ENCODE measurements around the gene C20orf96. TPM values are rescaled to one million over a fixed set of nuclear protein-coding genes. Genes with fewer than 3 reads are reported as not detected.
A peak's percentile ranks its signal among the peaks of the same experiment; 100 is the strongest.

The C20orf96 gene
- total RNA-seq, 1 donor from 2014 or later = 3.2 TPM

DNA sequence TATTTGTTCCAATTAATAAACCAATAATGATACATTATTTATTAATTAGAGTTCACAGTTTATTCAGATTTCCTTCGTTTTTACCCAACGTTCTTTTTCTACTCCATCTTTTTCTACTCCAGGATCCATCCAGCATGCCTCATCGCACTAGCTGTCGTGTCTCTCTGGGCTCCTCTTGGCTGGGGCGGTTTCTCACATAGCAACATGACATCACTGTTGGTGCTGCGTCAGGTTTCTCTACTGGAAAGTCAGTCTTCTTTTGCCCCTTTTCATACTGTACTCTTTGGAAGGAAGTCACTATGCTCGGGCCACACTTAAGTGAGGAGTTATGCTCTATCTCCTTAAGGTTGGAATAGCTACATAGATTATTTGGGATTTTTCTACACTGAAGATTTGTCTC, 21.1 kb upstream of the C20orf96 start:
- no peak for DNase-seq

DNA sequence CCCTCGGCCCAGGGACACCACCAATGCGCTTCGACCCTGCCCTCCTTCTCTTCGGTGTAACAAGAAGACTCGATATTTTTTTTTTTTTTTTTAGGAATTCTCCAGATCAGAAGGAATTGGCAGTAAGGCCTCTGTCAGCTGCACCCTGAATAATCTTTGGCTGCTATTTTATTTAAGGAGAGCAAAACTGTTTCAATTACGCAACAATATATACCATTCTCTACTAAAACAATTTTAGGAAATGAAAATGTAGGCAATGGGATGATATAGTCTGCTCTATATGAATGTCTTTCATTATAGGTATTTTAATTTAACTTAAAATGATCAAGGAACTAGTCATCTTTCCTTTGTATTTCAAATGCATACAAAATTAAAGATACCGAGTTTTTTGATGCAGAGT, 20.1 kb upstream of the C20orf96 start:
- no peak for DNase-seq

DNA sequence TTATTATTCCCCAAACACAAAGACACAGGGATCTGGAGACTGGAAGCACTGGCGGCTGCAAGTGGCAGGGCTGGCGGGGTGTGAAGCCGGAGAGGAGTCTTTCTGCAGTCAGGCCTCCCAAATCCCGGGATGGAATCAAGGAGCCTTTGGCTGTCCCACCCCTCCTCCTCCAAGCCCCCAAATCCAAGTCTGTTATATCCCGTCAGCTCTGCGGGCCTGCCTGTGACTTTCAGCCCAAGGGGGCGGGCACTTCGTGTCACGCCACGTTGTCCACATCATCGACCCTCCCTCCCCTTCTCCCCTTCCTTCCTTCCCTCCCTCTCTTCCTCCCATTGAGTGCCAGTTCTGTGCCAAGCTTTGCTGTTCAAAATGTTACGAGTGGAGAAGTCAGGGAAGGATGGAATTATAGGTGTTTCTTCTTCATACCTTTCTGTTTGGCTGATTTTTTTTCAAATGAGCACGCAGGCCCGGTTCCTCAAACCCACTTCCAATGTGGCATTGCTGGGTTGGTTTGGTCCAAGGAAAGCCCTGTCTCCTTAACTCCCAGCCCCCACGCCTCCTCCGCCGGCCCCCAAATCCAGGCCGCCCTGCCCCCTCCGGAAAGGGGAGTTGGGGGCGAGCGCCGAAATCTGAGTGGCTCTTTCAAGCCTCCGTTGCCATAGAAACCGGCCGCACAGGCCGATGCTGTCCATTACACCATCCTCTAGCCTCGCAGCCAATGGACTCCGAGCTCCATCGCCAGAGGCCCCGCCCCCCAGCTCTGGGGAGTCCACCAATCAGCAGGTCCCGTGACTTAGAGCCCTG, 19.5 kb upstream of the C20orf96 start:
- peak; percentile 99 for DNase-seq

DNA sequence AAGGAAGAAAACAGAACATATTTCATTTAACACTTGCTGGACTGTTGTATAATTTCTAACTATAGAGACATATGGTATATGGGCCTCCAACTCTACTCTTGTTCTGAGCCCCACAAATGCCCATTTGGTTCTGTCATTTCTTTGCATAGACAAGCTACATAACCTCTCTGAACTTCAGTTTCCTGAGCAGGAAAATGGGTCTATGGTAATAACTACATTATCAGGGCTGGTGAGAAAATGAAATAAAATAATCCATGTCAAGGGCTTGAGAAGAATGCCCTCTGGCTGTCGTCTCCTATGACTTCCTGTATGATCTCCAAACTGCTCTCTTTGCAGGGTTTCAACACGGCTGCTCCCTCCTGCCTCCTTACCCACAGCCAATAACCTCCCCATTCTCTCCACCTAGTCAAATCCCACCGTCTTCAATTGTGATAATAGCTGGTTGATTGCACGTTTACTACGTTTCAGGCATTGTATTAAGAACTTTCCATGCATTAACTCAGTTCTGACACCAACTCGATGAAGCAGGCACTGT, 18.8 kb upstream of the C20orf96 start:
- no peak for DNase-seq

DNA sequence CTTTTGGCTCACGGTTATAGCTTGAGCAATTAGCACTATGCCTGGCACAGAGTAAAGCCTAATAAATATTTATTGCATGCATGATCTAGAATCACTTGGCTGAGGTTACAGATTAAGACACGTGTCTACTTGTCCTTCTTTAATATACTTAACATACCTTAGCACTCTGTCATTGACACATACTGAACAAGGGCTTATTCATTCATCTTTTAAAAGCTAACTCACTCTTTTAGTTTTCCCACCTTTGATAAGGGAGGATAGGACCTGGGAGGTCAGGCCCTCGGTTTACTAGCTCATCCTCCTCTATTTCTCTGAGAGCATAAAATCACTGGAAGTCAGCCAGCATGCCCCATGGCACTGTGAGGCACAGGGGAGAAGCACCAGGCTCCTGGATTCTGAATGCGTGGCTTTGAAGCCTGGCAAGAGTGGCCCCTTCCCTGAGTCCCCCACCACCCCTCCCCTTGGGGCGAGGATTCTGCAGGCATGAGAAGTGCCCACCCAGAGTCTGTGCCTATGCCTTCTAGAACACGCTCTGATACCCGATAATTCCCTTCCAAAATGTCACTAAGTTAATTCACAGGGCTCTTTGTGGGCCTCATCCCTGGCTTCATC, 18.0 kb upstream of the C20orf96 start:
- DNase-seq = no peak

DNA sequence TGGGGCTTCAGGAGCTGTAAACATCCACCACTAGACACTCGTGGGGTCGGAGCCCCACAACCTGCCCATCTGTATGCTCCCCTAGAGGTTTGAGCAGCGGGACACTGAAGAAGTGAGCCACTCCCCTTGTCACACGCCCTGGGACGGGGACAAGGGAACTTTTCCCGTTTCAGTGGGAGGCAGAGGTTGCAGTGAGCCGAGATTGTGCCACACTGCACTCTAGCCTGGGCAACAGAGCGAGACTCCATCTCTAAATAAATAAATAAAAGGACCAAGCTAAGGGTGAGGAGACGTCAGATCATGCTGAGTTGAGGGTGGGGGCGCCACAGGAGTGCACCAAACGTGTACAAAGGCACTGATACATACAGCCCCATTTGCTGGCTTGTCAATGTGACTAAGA, 15.2 kb upstream of the C20orf96 start:
- no peak for DNase-seq

DNA sequence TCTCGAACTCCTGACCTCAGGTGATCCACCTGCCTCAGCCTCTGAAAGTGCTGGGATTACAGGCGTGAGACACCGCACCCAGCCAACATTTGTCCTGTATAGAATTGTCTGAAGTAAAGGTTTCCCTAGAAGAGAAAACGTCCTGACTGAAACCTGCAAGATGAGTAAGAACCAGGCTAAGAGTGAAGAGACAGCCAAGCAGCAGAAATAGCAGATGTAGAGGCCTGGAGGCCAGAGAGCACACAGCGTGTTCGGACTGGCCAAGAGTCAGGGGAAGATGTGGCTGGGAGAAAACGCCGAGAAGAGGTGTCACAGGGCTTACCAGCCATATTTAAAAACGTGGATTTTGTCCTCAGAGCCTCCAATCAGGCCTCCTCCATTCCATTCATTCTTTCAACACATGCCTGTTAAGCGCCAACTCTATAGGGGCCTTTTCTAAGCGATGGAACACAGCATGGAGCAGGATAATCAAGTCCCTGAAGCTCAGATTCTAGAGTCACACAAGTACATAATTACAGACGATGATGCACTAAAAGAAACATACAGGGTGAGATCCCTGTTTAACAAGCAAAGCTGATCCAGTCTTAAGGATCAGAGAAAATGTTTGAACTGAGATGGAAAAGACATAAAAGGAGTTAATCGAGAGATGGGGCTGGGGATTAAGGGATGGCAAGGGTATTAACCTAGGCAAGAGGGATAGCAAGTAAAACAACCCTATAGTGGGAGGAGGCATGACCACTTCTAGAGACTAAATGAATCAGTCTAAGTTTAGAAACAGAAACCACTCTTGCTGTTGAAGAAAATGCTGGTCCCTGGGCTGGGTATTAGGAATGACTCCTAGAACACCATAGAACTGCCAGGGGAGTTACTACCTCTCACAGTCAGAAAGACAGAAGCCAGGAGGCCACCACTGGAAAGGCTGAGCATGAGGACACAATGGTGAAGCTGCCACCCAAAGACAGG, 11.6 kb upstream of the C20orf96 start:
- no peak for DNase-seq

DNA sequence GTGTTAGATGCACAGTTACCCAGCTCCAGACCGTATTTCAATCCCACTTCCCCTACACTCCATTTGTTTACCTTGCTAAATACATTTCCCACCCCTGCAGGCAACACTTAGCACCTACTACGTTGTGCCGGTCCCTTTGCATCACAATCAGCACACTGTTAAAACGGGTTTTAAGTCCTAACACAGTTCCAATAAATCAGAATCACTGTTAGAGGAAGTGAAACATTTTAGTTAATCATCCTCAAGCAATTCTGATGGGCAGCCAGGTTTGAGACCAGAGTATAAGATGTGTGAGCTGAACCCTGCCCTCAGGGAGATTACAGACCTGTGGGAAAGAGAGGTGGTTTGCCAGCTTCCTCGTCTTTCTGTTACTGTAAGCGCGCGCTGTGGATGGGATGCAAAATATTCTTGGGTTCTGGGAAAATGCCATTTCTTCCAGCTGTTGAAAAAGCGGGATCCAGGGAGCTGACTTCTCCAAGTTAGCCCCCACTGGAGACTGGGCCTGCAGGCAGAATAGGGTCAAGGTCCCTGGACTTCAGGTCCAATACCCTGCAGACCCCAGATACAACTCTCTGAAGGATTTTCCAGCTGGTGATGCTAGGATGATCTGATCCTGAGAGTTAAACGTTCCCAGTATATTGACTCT, 9.9 kb upstream of the C20orf96 start:
- DNase-seq = peak; percentile 11

DNA sequence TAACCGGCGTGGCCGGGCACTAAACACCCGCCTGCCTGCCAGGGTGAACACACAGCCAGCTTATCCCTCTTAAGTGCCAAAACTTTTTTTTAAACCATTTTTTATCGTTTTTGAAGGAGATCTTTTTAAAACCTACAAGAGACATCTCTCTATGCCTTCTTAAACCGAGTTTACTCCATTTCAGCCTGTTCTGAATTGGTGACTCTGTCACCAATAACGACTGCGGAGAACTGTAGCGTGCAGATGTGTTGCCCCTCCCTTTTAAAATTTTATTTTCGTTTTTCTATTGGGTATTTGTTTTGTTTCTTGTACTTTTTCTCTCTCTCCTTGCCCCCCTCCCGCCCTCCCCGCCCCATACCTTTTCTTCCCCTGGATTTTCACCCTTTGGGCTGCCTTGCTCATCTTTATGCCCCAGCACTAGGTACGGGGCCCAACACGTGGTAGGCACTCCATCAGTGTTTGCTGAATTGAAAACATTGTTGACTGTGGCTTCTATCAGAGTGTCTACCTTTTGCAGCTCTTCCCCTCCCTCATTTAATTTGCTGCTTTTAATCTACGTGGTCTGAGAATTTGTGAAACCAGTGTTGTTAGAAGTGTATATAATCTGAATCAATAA, 8.3 kb upstream of the C20orf96 start:
- peak; percentile 14 for DNase-seq

DNA sequence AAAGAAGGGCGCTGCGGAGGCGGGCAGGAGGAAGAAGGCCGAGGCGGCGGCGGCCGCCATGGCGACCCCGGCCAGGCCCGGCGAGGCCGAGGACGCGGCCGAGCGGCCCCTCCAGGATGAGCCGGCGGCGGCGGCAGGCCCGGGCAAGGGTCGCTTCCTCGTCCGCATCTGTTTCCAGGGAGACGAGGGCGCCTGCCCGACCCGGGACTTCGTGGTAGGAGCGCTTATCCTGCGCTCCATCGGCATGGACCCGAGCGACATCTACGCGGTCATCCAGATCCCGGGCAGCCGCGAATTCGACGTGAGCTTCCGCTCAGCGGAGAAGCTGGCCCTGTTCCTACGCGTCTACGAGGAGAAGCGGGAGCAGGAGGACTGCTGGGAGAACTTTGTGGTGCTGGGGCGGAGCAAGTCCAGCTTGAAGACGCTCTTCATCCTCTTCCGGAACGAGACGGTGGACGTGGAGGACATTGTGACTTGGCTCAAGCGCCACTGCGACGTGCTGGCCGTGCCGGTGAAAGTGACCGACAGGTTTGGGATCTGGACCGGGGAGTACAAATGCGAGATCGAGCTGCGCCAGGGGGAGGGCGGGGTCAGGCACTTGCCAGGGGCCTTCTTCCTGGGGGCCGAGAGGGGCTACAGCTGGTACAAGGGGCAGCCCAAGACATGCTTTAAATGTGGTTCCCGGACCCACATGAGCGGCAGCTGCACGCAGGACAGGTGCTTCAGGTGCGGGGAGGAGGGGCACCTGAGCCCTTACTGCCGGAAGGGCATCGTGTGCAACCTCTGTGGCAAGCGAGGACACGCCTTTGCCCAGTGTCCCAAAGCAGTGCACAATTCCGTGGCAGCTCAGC, 7.6 kb upstream of the C20orf96 start:
- peak; percentile 81 for DNase-seq

DNA sequence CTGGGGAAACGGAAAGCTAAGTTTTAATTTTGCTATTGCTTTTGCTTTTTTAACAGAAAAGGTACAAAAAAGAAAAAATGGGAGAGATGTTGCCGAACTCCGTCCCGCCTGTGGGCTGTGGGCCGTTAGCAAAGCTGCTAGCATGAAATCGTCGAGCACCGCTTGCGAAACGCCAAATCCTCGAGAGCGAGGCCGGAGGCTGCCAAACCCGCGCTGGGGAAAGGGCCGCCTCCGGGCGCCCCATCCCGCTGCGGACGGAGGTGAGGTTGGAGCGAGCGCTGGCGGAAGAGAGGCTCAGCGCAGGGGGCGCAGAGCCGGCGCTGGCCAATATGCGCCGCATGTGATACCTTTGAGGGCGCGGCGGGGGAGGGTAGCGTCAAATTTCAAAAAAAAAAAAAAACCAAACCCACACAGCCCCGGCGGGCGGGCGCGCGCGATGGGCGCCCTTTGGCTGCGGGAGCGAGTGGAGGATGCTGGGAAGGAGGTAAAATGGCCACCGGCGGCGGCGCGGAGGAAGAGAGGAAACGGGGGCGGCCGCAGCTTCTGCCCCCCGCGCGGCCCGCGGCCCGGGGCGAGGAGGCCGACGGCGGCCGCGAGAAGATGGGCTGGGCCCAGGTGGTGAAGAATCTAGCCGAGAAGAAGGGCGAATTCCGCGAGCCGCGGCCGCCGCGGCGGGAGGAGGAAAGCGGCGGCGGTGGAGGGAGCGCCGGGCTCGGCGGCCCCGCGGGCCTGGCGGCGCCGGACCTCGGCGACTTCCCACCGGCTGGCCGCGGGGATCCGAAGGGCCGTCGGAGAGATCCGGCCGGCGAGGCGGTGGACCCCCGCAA, 6.8 kb upstream of the C20orf96 start, which contains the start of gene ZCCHC3:
TSS of gene ZCCHC3 (plus strand) at position 473 of the 827 bp plus-strand sequence. CDS start at position 490, 17 bp downstream.
- DNase-seq = peak; percentile 90

DNA sequence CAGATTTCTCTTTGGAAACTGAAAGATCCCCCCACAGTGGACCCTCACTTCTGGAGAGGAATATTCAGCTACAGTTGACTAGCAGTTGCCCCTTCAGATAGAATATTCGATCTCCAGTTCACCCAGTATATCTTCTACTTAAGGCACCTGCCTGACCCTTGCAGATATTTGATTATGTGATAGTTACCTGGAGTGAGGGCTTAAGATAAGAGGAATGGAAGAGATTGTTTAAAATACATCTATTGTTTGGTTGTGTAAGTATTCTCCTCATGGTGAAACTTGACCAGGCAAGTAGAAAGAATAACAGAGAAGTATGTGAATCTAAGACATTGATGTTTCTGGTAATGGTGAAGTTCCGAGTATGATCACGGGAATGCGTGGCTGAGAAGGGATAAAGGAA, 5.3 kb upstream of the C20orf96 start:
- no peak for DNase-seq

DNA sequence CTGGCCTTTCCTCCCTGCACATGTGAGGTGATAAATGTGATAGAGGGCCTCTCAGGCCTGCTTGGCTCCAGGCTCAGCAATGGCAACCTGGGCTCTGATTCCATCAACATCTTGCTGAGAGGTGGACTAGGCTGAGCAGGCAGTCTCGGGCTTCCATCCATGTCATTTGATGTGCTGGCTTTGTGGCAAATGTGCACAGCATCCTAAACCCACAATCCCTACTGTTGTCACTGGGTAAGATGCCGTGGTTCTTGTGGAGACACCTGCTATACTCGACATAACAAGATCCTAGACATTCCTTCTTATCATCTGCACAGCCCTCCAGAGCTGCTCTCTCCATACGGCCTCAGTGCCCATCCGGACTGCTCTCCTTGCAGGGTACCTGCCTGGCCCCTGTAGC, 4.1 kb upstream of the C20orf96 start:
- DNase-seq = no peak

DNA sequence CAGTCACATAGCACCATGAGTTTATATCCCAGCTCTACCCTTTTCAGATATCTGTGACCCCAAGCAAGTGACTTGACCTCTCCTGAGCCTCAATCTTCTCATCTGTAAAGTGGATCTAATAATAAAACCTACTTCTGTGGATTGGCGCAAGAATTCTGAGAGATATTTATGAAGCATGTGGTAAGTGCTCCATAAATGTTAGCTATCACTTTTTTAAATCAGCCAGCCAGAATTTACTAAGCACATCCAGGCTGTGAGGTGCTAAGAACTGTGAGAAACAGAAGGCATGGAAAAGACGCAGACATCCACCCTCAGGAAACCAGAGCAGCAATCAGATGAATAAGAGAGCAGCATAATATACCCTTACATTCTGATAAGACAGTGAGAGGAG, 862 bp downstream of the C20orf96 start:
- DNase-seq = no peak

DNA sequence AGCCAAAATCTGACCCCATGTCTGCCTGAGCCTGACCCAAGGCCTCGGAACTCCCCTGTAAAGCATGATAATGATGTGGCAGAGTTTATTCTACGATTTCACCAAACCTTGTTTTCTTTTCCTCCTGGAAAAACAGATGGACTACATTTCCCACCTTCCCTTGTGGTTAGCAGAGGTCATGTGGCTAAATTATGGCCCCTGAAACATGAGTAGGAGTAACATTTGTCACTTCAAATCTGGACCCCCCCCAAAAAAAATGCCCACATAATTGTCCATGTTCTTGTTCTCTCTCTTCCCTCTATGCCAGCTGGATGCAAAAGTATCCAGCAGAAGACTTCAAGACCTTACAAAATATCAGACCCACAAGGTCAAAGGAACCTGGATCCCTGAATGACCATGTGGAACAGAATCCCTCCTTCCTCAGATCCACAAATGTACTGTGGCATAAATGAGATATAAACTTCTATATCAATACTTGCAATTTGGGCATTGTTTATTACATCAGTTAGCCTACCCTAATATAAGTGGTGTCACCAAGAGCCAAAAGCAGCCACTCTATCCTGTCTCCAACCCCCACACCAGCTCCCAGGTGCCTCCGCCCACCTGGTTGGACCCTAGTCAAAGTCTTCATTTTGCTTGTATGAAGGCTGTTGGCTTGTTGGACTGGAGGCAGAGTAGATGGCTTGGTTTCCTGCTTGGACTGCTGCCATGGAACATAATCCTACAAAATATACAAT, 1.4 kb downstream of the C20orf96 start:
- peak; percentile 25 for DNase-seq

DNA sequence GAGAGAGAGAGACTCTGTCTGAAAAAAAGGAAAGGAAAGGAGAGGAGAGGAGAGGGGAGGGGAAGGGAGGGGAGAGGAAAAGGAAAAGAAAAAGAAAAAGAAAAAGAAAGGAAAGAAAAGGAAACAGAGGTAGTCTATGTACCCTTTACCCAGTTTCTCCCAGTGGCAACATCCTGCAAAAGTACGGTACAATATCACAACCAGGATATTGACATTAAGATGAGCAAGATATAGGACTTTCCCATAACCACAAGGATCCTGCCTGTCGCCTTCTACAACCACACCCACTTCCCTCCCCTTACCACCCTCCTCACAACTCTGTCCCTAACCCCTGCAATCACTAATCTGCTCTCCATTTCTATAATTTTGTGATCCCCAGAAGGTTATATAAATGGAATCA, 4.0 kb downstream of the C20orf96 start:
- DNase-seq = no peak

DNA sequence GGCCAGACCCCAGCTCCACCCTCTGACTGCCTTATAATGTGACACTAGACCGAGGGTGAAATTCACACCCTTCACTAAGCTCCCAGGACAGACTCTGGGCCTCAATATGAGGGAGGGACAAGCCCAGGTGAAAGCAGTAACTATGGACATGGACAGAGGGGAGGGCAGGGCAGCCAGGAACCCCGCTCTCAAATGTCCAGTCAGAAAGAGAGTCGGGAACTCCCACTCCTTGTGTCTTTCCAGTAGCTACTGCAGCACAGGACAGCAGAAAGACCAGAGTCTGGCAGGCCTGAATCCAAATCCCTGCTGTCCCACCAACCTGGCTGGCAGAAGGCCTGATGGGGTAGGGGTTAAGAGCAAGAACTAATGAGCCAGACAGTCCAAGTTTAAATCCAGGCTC, 6.4 kb downstream of the C20orf96 start:
- DNase-seq = no peak

DNA sequence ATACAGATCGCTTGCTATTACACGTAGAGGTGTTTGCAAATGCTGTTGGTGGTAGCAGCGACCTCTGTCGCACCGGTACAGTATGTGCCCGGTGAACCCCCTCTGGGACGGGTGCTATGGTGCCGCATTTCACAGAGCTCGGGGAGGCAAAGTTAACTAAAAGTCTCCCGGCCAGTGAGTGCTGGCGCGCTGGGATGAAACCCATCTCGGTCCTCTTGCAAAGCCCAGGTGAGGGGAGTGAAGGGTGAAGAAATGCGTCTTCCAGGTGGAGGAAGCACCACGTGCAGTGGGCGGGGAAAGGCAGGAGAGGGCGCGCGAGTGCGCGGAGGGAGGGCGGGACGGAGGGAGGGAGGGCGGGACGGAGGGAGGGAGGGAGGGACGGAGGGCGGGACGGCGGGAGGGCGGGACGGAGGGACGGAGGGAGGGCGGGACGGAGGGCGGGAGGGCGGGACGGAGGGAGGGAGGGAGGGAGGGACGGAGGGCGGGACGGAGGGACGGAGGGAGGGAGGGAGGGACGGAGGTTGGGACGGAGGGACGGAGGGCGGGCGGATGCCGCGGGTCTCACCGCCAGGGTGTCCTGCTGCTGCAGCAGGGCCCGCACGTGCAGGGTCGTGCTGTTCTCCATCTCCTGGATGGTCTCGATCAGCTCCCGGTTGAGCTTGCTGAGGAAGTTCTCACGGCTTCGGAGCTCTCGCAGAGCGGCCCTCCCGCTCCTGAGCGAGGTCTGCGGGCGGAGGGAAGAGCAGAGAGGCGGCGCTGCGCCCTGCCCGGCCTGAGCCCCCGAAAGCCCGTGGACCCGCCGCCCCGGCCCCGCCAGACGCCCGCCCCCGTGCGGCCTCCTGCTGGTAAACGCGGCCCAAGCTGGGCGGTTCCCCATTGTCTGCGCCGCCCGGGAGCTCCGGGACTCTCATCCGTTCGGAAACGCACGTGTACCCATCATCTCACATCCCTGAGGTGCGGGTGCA, 11.7 kb downstream of the C20orf96 start:
- peak; percentile 67 for DNase-seq

All from dermis blood vessel endothelial cell (primary cell).